Activated CD4-positive, alpha-beta T cell treated with anti-CD3 and anti-CD28 coated beads, Interleukin-2, amount 50 U/mL, for 24 hours (primary cell): ENCODE measurements around the gene SGIP1.
"Not testable (repeated sequence)": the region's sequence is repeated elsewhere in the genome, so short reads cannot be mapped to it uniquely, and the experiment has no call there.

Source experiments
- DNase-seq, 2 donors: peaks; one replicate each; pipeline ENCODE4 v3.0.0-alpha.2; 2020; ENCODE audit warnings: low read depth in 1 of 2, low spot score in 1 of 2

Gene SGIP1

DNA sequence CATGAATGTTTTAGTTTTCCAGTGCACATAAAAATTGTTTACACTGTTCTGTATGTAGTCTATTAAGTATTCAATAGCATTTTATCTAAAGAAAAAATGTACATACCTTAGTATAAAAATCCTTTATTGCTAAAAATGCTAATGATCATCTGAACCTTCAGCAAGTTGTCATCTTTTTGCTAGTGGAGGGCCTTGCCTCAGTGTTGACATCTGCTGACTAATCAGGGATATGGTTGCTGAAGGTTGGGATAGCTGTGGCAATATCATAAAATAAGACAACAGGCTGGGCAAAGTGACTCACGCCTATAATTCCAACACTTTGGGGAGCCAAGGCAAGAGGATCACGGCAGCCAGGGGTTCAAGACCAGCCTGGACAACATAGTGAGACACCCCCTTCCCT is 227.3 kb downstream of the SGIP1 start:
- DNase-seq: no peak

DNA sequence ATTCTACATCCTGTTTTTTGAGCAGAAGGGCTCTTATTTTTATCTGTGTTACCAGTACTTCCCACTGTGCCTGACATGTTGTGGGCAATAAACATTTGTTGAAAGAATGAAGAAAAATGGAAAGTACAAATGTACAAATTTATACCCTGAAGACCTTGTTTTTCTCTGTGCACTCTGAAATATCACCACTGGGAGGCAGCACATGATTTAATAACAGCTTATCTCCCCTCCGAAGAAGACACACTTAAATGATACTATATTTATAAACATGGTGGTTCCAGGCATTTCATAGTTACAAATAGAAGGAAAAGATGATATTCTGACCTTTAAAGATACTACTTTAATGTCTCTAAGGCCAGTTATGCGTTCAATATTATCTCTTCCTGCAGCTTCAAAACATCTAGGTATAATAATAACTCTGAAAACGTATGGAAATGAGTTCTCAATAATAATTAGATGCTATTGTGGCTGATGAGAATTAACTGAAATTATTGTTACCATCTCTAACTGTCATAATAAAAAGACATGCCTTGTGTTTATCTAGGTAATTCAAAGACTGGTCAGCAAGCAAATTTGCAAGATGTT is 231.1 kb downstream of the SGIP1 start:
- peak; percentile 9 to 52 for DNase-seq

DNA sequence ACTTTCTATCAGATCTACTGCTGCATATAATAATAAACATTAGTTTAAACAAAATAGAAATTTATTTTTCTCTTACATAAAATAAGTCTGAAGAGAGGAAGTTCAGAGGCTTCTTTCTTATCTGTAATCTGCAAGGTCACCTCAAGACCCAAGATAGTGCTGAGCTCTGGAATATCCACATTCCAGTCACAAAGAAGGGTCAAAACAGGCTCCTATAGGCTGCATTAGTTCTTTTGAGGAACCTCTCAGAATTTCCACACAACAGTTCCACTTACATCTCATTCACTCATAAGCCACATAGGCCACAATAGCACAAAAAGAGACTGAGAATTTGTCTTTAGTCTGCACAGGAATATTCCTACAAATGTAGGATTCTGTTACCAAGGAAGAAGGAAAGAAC is 233.7 kb downstream of the SGIP1 start:
- DNase-seq: no peak

DNA sequence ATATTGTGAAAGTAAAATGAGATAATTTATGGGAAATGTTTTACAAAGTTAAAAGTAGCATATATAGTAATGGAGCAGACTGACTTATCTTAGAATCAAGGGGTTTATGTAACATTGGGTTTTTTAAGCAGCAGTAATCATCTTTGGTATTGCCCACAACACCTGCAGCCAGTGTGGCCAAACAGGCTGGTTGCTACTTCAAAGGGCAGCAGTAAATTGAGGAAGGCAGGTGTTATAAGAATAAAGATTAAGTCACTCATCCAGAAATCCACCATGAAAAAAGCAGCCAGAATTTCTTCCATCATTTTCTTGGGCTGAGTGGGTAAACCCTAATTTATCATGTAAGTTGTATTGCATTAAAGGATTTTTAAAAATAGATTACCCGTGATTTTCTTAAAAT is 235.0 kb downstream of the SGIP1 start:
- DNase-seq: no peak

DNA sequence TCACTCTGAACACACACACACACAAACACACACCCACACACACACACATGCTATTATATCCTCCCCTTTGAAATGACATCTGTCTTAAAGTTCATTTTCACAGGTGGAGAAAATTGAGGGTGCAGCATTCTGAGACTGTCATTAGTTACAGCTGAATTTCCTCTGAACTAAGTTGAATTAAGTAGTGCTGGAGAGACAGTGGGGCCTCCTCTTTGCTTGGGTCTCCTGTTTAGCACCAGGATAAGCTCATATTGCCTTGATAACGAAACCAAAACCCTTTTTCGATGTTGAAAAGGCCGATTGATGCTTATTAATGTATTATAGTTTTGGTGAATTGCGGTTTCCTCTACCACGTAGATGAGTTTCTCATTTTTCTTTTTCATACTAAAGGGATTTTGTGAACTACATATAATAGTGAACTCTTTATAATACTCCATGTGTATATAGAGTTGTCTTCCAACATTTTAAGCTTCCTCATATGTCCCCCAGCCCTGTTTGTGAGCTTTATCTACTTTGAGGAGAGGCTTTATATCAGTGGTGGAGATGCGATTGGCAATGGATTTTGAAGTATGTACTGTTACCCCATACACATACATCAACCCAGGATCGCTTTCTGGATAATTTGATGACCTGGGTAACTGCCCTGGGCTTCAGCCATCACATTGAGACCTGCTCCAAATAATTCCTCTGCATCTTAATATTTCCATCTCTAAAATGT is 235.7 kb downstream of the SGIP1 start:
- DNase-seq: no peak

DNA sequence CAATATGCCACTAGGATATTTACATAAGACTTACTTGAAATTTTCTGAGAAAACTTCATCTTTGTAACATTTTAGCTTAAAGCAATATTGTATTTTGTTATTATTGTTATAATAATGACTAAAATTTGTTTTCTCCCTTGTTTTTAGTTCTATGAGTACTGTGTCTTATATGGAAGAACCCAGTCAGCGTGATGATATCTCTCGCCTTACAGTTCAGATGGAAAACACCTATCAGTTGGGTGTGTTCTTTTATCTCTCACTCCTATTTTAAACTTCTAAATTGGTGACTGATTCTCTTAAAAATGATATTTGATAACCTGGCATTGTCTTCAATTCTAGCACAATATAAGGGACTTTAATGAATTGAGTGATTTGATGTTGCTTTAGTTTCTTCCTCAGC is 236.3 kb downstream of the SGIP1 start:
- DNase-seq: no peak

DNA sequence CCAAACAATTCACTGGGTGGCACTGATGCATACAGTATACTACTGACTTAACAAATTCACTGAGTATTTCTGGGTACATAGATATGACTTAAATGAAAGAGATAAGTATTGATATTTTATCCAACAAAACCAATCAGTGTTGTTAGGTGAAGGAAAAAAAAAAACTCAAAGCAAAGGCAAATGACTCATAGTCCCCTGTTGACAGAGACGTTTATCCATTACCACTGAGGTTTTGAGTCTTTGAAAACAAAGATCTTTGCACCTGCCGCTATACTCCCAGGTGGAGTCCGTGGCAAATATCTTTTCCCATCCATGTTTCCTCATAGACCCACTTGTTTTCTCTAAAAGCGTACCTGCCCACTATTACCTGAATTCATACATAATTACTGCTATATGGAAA is 236.7 kb downstream of the SGIP1 start:
- DNase-seq: no peak

DNA sequence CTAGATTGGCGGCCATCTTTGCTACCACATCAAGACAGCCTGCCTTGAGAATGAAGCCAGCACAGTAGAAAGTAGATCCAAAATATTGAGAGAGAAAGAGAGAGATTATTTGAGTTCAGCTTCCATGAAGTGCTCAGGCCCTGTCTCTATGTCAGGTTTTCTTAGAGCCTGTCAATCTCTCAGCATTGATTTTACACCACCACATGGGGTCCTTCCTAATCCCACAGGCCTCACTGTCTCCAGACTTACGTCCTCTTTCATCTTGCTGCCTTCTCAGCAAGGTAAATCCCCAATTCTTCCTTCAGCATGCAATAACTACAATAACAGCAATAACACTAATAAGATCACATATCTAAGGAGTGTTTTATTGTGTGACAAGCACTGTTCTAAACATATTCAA is 239.3 kb downstream of the SGIP1 start:
- no peak for DNase-seq

DNA sequence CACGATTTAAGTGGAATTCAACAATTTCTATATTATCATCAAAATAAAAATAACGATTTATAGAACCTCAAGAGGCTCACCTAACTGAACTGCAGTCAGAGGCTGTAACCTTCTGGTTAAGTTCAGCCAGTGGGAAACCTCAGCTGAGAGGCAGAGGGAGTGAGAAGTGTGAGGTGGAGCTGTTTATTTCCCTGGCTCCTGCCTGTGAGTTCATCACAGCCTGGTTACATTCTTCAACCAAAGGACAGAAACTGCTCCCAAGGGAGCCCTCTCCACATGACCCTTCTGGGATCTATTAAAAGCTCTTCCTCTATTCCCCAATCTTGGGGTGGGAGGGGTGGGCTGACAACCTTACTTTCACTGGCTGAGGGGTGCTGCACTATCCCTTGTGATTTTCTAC is 240.5 kb downstream of the SGIP1 start:
- no peak for DNase-seq

DNA sequence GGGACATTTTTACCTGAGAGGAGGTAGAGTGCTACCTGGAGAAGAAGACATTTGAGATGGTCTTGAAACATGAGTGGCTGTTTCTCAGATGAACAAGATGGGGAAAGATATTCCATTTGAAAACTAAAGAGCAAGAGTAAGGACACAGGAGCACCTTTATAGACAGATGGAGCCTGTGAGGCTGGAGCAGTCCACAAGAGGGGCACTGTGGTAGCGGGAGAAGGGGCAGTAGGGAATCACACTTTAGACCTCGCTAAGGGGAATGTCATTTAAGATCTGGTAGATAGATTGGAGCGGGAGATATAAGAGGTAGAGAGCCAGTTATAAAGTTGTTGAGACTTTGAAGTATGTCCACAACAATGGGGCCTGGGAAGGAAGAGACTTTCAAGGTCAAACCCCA is 241.7 kb downstream of the SGIP1 start:
- no peak for DNase-seq

DNA sequence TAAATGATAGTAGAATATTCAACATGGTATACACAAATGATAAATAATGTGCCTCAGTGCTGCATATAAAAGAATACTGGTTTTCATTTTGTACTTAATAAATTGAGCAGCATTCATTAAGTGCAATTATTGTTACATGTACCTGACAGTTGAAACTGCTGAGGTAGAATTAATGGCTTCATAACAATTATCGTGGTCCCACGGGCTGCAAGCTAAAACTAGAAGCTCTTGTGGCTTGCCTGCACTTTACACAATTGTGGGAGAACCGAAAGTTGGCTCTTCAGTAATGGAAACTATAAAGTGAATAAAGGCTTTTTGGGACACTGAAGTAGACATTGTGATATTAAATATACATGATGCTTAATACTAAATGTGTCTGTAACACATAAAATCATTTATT is 243.9 kb downstream of the SGIP1 start:
- DNase-seq: no peak

DNA sequence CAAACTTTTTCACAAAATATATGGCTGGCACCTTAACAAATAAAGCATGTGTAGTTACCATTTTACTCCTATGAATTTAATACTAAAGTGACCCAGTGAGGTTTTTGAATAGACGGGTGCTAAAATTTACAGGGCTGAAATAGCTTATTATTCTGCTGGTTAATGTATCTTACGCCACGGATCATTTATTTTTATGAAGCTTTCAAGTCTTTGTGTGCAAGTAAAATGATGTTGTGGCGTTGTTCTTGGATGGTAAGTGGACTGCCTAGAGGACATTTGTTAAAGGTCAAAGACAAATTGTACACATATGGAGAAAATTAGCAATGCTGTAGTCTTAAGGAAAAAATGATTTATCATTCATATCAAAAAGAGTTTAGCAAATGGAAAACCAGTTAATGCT is 244.3 kb downstream of the SGIP1 start:
- no peak for DNase-seq

DNA sequence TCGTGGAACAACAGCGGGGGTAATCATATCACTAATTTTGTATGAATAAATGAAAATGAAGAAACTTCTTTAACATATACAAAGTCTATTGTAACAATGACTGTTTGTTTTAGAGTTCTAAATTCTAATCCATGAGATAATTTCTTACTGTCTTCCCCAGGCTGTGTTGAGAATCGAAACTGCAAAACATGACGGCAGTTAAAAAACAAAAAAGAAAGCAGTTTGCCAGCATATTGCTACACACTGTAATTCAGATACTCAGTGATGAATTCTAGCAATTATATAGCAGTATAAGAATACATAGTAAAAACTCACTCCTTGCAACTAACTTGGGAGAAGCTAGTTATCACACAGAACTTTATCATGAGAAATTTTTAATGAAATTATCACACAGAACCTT is 245.0 kb downstream of the SGIP1 start:
- no peak for DNase-seq

DNA sequence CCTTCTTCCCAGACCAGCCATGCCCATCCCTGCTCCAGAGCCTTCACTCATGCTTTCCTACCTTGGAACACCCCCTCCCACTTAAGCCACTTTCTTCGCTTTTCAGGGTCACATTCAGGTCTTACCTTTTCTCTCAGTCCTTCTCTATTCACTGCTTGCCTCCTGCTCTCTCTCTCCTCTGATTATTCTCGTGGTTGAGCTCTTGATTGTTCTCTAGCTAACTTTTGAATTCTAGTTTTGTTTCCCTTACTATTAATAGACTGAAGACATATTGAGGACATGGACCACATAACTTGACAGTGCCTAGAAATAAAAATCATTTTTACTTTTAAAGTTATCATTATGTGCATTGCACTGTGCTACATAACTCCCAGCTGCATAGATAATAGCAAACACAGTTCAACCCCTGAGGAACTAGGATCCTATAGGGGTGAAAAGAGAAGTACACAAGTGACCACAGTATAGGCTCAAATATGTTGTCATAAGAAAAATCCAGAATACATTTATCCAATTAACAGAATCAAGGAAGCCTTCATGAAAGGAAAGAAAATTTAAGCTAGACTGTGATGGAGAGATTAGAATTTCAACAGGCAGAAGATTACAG is 245.6 kb downstream of the SGIP1 start:
- DNase-seq: no peak

DNA sequence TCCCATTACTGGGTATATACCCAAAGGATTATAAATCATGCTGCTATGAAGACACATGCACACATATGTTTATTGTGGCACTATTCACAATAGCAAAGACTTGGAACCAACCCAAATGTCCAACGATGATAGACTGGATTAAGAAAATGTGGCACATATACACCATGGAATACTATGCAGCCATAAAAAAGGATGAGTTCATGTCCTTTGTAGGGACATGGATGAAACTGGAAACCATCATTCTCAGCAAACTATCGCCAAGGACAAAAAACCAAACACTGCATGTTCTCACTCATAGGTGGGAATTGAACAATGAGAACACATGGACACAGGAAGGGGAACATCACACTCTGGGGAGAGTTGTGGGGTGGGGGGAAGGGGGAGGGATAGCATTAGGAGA is 251.8 kb downstream of the SGIP1 start:
- DNase-seq: not testable (repeated sequence)

DNA sequence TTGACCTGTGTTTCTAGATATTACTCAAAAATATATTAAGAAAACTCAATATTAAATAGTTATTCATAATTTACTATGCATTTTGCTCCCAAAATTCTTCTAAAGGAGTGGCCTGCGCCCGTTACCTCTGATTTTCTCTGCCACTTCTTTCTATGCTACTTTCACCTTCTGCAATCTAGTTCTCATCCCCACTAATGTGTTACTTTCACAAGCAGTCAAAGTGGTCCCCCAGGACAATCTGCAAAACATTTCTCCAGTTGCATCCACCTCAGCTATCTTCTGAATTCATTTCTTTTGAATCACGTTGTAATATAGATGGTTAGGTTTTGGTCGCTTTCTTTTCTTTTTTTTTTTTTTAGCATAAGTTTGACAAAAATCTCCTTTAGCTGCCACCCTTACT is 253.7 kb downstream of the SGIP1 start:
- DNase-seq: no peak

DNA sequence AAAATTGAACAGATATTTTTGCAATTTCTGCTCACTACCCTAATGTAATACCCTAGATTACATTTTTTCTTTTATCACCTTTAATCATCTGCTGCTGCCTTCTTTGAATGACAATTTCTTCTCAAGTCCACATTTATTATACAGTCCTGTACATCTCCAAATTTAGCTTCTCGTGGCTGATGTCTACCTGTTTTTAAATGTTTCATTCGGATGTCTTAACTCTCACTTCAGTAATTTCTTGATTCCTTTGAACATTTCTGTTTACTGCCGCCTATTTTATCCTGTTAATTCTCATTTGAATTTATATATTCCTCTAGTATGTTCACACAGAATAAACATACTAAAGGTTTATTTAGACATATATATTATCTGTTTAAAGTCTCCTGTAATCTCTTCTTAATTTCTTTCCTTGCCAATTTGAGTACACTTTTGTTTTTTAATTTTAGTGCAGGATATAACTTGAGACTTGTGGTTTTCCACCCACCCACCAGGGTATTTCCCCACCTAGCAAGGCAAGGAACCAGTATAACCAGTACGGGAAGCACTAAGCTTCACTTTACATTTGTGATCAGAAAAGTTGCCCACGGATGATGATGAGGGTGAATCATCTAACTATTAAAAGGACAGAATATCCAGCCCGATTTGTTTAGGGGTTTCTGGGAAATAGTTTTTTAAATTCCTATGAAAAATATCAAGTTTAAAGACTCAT is 254.4 kb downstream of the SGIP1 start:
- DNase-seq: peak; percentile 6 to 62

DNA sequence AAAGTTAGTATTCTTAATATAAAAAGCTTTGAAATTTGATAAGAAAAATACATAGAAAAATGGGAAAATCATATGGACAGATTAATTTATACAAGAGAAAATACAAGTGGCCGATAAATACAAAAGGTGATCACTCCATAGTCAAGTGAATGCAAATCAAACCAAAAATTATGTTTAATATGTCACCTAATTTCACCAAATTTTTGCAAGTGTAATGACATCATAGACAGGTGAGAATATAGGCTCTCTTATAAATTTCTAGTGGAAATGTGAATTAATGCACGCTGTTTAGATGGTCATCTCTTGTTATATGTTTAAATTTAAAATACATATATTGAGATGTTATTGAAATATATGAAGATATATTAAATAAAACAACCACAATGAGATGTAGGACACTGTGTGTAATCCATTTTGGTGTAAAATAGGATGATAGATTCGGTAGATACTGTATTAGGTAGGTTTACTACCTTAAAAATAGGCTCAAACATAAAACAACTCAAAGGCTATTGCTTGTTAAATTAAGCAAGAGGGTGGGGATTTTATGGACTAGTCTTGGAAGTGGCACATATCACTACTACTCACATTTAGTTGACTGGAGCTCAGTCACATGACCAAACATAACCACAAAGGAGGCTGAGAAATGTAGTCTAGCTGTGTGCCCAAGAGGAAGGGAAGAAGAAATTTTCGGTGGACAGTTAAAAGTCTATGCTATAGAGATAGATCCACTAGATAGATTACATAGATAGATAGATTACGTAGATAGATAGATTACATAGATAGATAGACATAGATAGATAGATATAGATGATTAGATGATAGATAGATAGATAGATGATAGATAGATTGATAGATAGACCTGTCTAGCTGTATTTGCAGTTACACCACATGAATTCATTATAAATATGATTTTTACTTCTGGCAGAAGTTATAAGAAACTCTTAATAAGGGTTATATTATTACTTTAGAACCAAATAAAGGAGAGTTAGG is 258.0 kb downstream of the SGIP1 start:
- DNase-seq: no peak

DNA sequence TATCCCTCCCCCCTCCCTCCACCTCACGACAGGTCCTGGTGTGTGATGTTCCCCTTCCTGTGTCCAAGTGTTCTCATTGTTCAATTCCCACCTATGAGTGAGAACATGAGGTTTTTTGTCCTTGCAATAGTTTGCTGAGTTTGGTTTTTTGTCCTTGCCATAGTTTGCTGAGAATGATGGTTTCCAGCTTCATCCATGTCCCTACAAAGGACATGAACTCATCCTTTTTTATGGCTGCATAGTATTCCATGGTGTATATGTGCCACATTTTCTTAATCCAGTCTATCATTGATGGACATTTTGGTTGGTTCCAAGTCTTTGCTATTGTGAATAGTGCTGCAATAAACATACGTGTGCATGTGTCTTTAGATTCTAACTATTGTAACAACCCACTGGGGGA is 261.9 kb downstream of the SGIP1 start:
- not testable (repeated sequence) for DNase-seq
